BLaER1 treated with 17β-estradiol and CSF1 and Interleukin-3, amounts not matched to agents 10 nM and 100 nM (cell line): ENCODE data around the gene ZNF665.
"Not testable (repeated sequence)": the region's sequence is repeated elsewhere in the genome, so short reads cannot be mapped to it uniquely, and the experiment has no call there.

Experiments
- H3K27ac ChIP-seq, 11 experiments: shearing (Covaris generic); formaldehyde crosslinking; 2 replicates each; pipeline ENCODE4 v1.8.1; 2022
- H3K27me3 ChIP-seq, 11 experiments: shearing (Covaris generic); formaldehyde crosslinking; 2 replicates each; pipeline ENCODE4 v1.8.1; 2022
- H3K36me3 ChIP-seq, 11 experiments: shearing (Covaris generic); formaldehyde crosslinking; 2 replicates each; pipeline ENCODE4 v1.8.1; 2022
- H3K4me1 ChIP-seq, 10 experiments: shearing (Covaris generic); formaldehyde crosslinking; 2 replicates each; pipeline ENCODE4 v1.8.1; 2022
- H3K4me2 ChIP-seq, 11 experiments: shearing (Covaris generic); formaldehyde crosslinking; 2 replicates each; pipeline ENCODE4 v1.8.1; 2022
- H3K4me3 ChIP-seq, 10 experiments: shearing (Covaris generic); formaldehyde crosslinking; 2 replicates each; pipeline ENCODE4 v1.8.1; 2022
- H3K9ac ChIP-seq, 11 experiments: shearing (Covaris generic); formaldehyde crosslinking; 2 replicates each; pipeline ENCODE4 v1.8.1; 2022
- H3K9me3 ChIP-seq, 11 experiments: shearing (Covaris generic); formaldehyde crosslinking; replicated peaks in 1 of 11; 2 replicates each; pipeline ENCODE4 v1.8.1; 2022
- H4K20me1 ChIP-seq, 11 experiments: shearing (Covaris generic); formaldehyde crosslinking; 2 replicates each; pipeline ENCODE4 v1.8.1; 2022
- Cebpa-rat ChIP-seq, 11 experiments: shearing (Covaris generic); IDR thresholded peaks; 2 replicates each; pipeline ENCODE4 v1.8.1; 2022

The ZNF665 gene

GRCh38 chr19:53132141-53132991, 60.8 kb downstream of the ZNF665 start, which contains the start of gene ZNF415:
Gene ZNF415 (minus strand): TSS chr19:53132910. CDS start chr19:53122676, 10,234 bp downstream.
- H3K27ac ChIP-seq, result peak within 1 kb of the TSS; percentile 63 to 79 (median 70)
- H3K4me3 ChIP-seq, result peak within 1 kb of the TSS; percentile 62 to 75 (median 66)
- H3K9me3 ChIP-seq, result peaks cover 20 to 40% (median 26%) of the 10 kb centered on the region in 11 experiments; a peak in 20 of 22 replicates
- peaks cover 0 to 11% (median 3%) of the 10 kb centered on the region in 11 experiments; a peak in 3 of 22 replicates for H3K36me3 ChIP-seq
- no peaks in the 10 kb centered on the region for H3K27me3 ChIP-seq
- H3K4me2 ChIP-seq, result peak within 1 kb of the TSS; percentile 73 to 91 (median 82)
- peaks cover 8 to 17% (median 12%) of the 10 kb centered on the region in 10 experiments; a peak in 18 of 20 replicates for H3K4me1 ChIP-seq
- no peaks in the 10 kb centered on the region for H4K20me1 ChIP-seq
- peak within 1 kb of the TSS; percentile 70 to 83 (median 79) for H3K9ac ChIP-seq
- no peak for TF ChIP-seq Cebpa-rat (IDR thresholded peaks at IDR 0.05)

DNA sequence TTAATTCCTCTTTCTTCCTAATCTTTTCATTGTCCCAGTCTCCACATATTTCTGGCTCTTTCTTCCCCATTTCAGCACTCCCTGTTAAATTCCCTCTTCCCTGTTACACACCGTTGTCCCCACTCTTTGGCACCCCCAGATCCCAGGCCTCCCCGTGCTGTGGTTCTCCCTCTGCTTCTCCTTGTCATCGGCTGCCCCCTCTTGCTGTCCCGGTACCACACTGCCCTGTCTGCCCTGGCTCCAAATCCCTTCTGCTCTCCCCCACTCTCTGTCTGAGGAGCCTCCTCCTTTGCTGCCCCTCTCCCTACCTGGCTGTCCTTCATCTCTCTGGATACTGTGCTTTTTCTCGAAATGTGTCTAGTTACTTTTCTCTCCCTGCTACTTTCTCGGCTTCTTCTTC, 61.4 kb downstream of the ZNF665 start:
- H3K4me3 ChIP-seq, result peak overlapping the region; percentile 62 to 75 (median 66); a peak in 19 of 20 replicates
- H3K9ac ChIP-seq, result peak overlapping the region; percentile 70 to 83 (median 79); a peak in 21 of 22 replicates
- peaks cover 14 to 34% (median 20%) of the 10 kb centered on the region in 11 experiments; a peak in 19 of 22 replicates for H3K9me3 ChIP-seq
- peak overlapping the region in 1 of 11 experiments; percentile 74; a peak in 3 of 22 replicates for H3K27ac ChIP-seq
- no peaks in the 10 kb centered on the region for H3K27me3 ChIP-seq
- H4K20me1 ChIP-seq, result no peaks in the 10 kb centered on the region
- H3K4me1 ChIP-seq, result peaks cover 8 to 17% (median 12%) of the 10 kb centered on the region in 10 experiments; a peak in 18 of 20 replicates
- peaks cover 0 to 9% (median 0%) of the 10 kb centered on the region in 11 experiments; a peak in 2 of 22 replicates for H3K36me3 ChIP-seq
- no peak for TF ChIP-seq Cebpa-rat (IDR thresholded peaks at IDR 0.05)
- peak overlapping the region; percentile 73 to 91 (median 82) for H3K4me2 ChIP-seq

- H3K4me3 ChIP-seq, result peak overlapping the region in 1 of 10 experiments; percentile 66; a peak in 1 of 20 replicates
- TF ChIP-seq Cebpa-rat (IDR thresholded peaks at IDR 0.05), result no peak
- H3K36me3 ChIP-seq, result peaks cover 0 to 5% (median 0%) of the 10 kb centered on the region in 11 experiments; a peak in 1 of 22 replicates
- peak overlapping the region; percentile 73 to 91 (median 82) for H3K4me2 ChIP-seq
- peaks cover 8 to 28% (median 14%) of the 10 kb centered on the region in 11 experiments; a peak in 17 of 22 replicates for H3K9me3 ChIP-seq
- peaks cover 8 to 17% (median 12%) of the 10 kb centered on the region in 10 experiments; a peak in 18 of 20 replicates for H3K4me1 ChIP-seq
- no peaks in the 10 kb centered on the region for H4K20me1 ChIP-seq
- H3K27me3 ChIP-seq, result no peaks in the 10 kb centered on the region
- H3K27ac ChIP-seq, result no peak overlapping the region
- peak overlapping the region in 1 of 11 experiments; percentile 83; a peak in 1 of 22 replicates for H3K9ac ChIP-seq
Observed at GRCh38 chr19:53131085-53131590, 62.0 kb downstream of the ZNF665 start.

GRCh38 chr19:53130506-53130905, 62.7 kb downstream of the ZNF665 start:
- Histone ChIP-seq H3K4me3 (no peak overlapping the region), H3K9ac (no peak overlapping the region), H3K4me2 (peak overlapping the region in 2 of 11 experiments; percentile 40 to 83; a peak in 3 of 22 replicates), H3K27me3 (no peaks in the 10 kb centered on the region), H4K20me1 (no peaks in the 10 kb centered on the region), H3K27ac (no peak overlapping the region), H3K36me3 (peaks cover 0 to 3% (median 0%) of the 10 kb centered on the region in 11 experiments; a peak in 1 of 22 replicates), H3K9me3 (peaks cover 3 to 23% (median 14%) of the 10 kb centered on the region in 11 experiments; a peak in 17 of 22 replicates), H3K4me1 (peaks cover 8 to 17% (median 12%) of the 10 kb centered on the region in 10 experiments; a peak in 18 of 20 replicates)
- no peak for TF ChIP-seq Cebpa-rat (IDR thresholded peaks at IDR 0.05)

GRCh38 chr19:53126733-53127526, 66.2 kb downstream of the ZNF665 start:
- not testable (repeated sequence) for H3K4me3 ChIP-seq, H4K20me1 ChIP-seq, H3K27me3 ChIP-seq, H3K9ac ChIP-seq, H3K9me3 ChIP-seq, H3K4me2 ChIP-seq, H3K36me3 ChIP-seq, H3K27ac ChIP-seq
- peaks cover 12 to 29% (median 20%) of the 10 kb centered on the region in 10 experiments; a peak in 19 of 20 replicates for H3K4me1 ChIP-seq

DNA sequence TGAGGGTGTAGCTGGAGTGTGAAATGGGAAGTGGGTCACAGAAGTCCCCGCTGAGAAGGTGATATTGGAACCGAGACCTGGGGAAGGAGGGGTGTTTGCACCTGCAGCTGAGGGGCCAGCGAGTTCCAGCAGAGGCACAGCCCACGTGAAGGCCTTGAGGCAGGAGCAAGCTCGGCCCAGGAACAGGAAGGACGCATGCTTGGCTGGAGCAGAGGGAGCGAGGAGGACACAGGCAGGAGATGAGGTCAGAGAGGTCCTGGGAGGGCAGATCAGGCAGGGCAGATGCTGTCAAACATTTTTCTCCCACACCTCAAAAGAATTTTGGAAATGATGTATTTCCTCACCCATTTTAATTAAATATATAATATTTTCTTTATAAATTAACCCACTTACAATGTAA, 69.8 kb downstream of the ZNF665 start:
- H3K4me3 ChIP-seq, result no peak overlapping the region

More for the DNA sequence above, 69.8 kb downstream of the ZNF665 start:
- H3K27ac ChIP-seq, result no peak overlapping the region
- peaks cover 0 to 28% (median 4%) of the 10 kb centered on the region in 11 experiments; a peak in 6 of 22 replicates for H3K36me3 ChIP-seq
- peaks cover 0 to 13% (median 9%) of the 10 kb centered on the region in 11 experiments; a peak in 16 of 22 replicates for H3K9me3 ChIP-seq
- peaks cover 0 to 22% (median 12%) of the 10 kb centered on the region in 10 experiments; a peak in 11 of 20 replicates for H3K4me1 ChIP-seq
- peak overlapping the region in 6 of 11 experiments; percentile 17 to 45 (median 34); a peak in 8 of 22 replicates for H3K4me2 ChIP-seq
- H3K9ac ChIP-seq, result no peak overlapping the region
- no peaks in the 10 kb centered on the region for H3K27me3 ChIP-seq
- H4K20me1 ChIP-seq, result no peaks in the 10 kb centered on the region
- TF ChIP-seq Cebpa-rat (IDR thresholded peaks at IDR 0.05), result no peak
